H9 (cell line): ENCODE data around the gene IGF2R. TPM values are rescaled to one million over a fixed set of nuclear protein-coding genes. Genes with fewer than 3 reads are reported as not detected.

Experiments used
- DNase-seq: peaks from one replicate; pipeline ENCODE4 v3.0.0-alpha.2; 2017
- H2AFZ ChIP-seq: one replicate; pipeline ENCODE4 v1.6.1; 2013; ENCODE audit warnings: mild to moderate bottlenecking, low read length, control low read depth, moderate library complexity
- H2AK5ac ChIP-seq: 2 replicates; pipeline ENCODE4 v1.6.1; 2013; ENCODE audit warnings: low read length, control low read depth, mixed read lengths; ENCODE audit not compliant: insufficient read length
- H2BK120ac ChIP-seq: one replicate; pipeline ENCODE4 v1.6.1; 2013; ENCODE audit warnings: low read depth, mild to moderate bottlenecking, low read length, control low read depth, inconsistent platforms; ENCODE audit not compliant: poor library complexity, severe bottlenecking
- H2BK12ac ChIP-seq: 2 replicates; pipeline ENCODE4 v1.6.1; 2013; ENCODE audit warnings: low read length, control low read depth, mixed read lengths, low read depth; ENCODE audit not compliant: insufficient read length
- H2BK15ac ChIP-seq: 2 replicates; pipeline ENCODE4 v1.6.1; 2013; ENCODE audit warnings: low read depth, low read length, control low read depth
- H2BK20ac ChIP-seq: one replicate; pipeline ENCODE4 v1.6.1; 2013; ENCODE audit warnings: low read depth, mild to moderate bottlenecking, low read length, control low read depth, inconsistent platforms; ENCODE audit not compliant: poor library complexity, severe bottlenecking
- H2BK5ac ChIP-seq: 2 replicates; pipeline ENCODE4 v1.6.1; 2013; ENCODE audit warnings: low read length, control low read depth, mixed read lengths; ENCODE audit not compliant: insufficient read length
- H3K14ac ChIP-seq: 2 replicates; pipeline ENCODE4 v1.6.1; 2013; ENCODE audit warnings: low read length, control low read depth; ENCODE audit not compliant: insufficient read depth
- H3K18ac ChIP-seq: 2 replicates; pipeline ENCODE4 v1.6.1; 2013; ENCODE audit warnings: low read depth, mild to moderate bottlenecking, mixed read lengths, low read length, control low read depth; ENCODE audit not compliant: insufficient read length
- H3K23ac ChIP-seq: 2 replicates; pipeline ENCODE4 v1.6.1; 2013; ENCODE audit warnings: low read length, control low read depth, mixed read lengths, low read depth; ENCODE audit not compliant: insufficient read length
- H3K23me2 ChIP-seq: 2 replicates; pipeline ENCODE4 v1.6.1; 2013; ENCODE audit warnings: low read depth, mild to moderate bottlenecking, mixed read lengths, low read length, control low read depth; ENCODE audit not compliant: insufficient read length, poor library complexity, severe bottlenecking
- H3K27ac ChIP-seq: 2 replicates; pipeline ENCODE4 v1.5.1; 2013; ENCODE audit warnings: low read length, control low read depth, mixed read lengths, low read depth; ENCODE audit not compliant: insufficient read length
- H3K27me3 ChIP-seq: 2 replicates; pipeline ENCODE4 v1.6.1; 2013; ENCODE audit warnings: low read length, control low read depth, inconsistent platforms; ENCODE audit not compliant: insufficient read depth
- H3K4ac ChIP-seq: 2 replicates; pipeline ENCODE4 v1.6.1; 2013; ENCODE audit warnings: low read depth, mild to moderate bottlenecking, control low read depth, inconsistent platforms, low read length, moderate library complexity
- H3K4me1 ChIP-seq: 2 replicates; pipeline ENCODE4 v1.6.1; 2013; ENCODE audit warnings: low read length, control low read depth, inconsistent platforms; ENCODE audit not compliant: insufficient read depth
- H3K4me2 ChIP-seq: 2 replicates; pipeline ENCODE4 v1.6.1; 2013; ENCODE audit warnings: low read length, control low read depth, mixed read lengths; ENCODE audit not compliant: insufficient read length, insufficient read depth
- H3K56ac ChIP-seq: 2 replicates; pipeline ENCODE4 v1.6.1; 2013; ENCODE audit warnings: low read depth, mild to moderate bottlenecking, mixed read lengths, low read length, control low read depth; ENCODE audit not compliant: insufficient read length
- H3K79me1 ChIP-seq: 2 replicates; pipeline ENCODE4 v1.6.1; 2013; ENCODE audit warnings: low read depth, mild to moderate bottlenecking, moderate library complexity, low read length, control low read depth, inconsistent platforms; ENCODE audit not compliant: insufficient read depth, poor library complexity, severe bottlenecking
- H3K79me2 ChIP-seq: 2 replicates; pipeline ENCODE4 v1.6.1; 2013; ENCODE audit warnings: low read length, control low read depth, inconsistent platforms; ENCODE audit not compliant: insufficient read depth
- H3K9ac ChIP-seq: 2 replicates; pipeline ENCODE4 v1.6.1; 2013; ENCODE audit warnings: low read length, control low read depth, mixed read lengths; ENCODE audit not compliant: insufficient read length; ENCODE audit errors: extremely low read depth
- H3K9me3 ChIP-seq: one replicate; pipeline ENCODE4 v1.6.1; 2013; ENCODE audit warnings: low read depth, low read length, inconsistent platforms; ENCODE audit not compliant: control insufficient read depth
- H3T11ph ChIP-seq: one replicate; pipeline ENCODE4 v1.6.1; 2013; ENCODE audit warnings: mild to moderate bottlenecking, low read length, control low read depth, inconsistent platforms
- H4K20me1 ChIP-seq: one replicate; pipeline ENCODE4 v1.6.1; 2013; ENCODE audit not compliant: control insufficient read depth, insufficient read length, insufficient read depth
- H4K5ac ChIP-seq: 2 replicates; pipeline ENCODE4 v1.6.1; 2013; ENCODE audit warnings: low read depth, mild to moderate bottlenecking, mixed read lengths, low read length, control low read depth; ENCODE audit not compliant: insufficient read length
- H4K8ac ChIP-seq: replicated peaks from 2 replicates; pipeline ENCODE4 v1.6.1; 2013; ENCODE audit warnings: low read length, control low read depth, mixed read lengths, low read depth; ENCODE audit not compliant: insufficient read length
- H4K91ac ChIP-seq: 2 replicates; pipeline ENCODE4 v1.6.1; 2013; ENCODE audit warnings: low read depth, mild to moderate bottlenecking, moderate library complexity, mixed read lengths, low read length, control low read depth; ENCODE audit not compliant: insufficient read length
- H3K27ac Mint-ChIP-seq, 3 experiments: 2 replicates in 2 of 3; 3 replicates in 1 of 3; pipeline ENCODE4 v1.8.0; 2020 to 2021; ENCODE audit warnings: mixed read lengths in 3 of 3, mild to moderate bottlenecking in 1 of 3, moderate library complexity in 1 of 3
- H3K27me3 Mint-ChIP-seq: 2 replicates; pipeline ENCODE4 v1.8.0; 2021; ENCODE audit warnings: low read depth, mild to moderate bottlenecking, moderate library complexity, mixed read lengths
- H3K36me3 Mint-ChIP-seq, 3 experiments: 2 replicates in 2 of 3; 3 replicates in 1 of 3; pipeline ENCODE4 v1.8.0; 2020 to 2021; ENCODE audit warnings: low read depth in 3 of 3, mixed read lengths in 3 of 3; ENCODE audit not compliant: insufficient read depth in 1 of 3
- H3K4me1 Mint-ChIP-seq, 2 experiments: 2 replicates each; pipeline ENCODE4 v1.8.0; 2020; ENCODE audit warnings: mixed read lengths in 2 of 2
- H3K4me3 Mint-ChIP-seq, 2 experiments: 2 replicates in 1 of 2; 3 replicates in 1 of 2; pipeline ENCODE4 v1.8.0; 2020 to 2021; ENCODE audit warnings: mild to moderate bottlenecking in 2 of 2, mixed read lengths in 2 of 2, moderate library complexity in 1 of 2
- H3K9me3 Mint-ChIP-seq, 2 experiments: 2 replicates in 1 of 2; 3 replicates in 1 of 2; pipeline ENCODE4 v1.8.0; 2020; ENCODE audit warnings: mild to moderate bottlenecking in 2 of 2, mixed read lengths in 2 of 2, moderate library complexity in 1 of 2
- WGBS: extraction: QIAGEN DNeasy Blood & Tissue Kit; methylation state at CpG from one replicate; pipeline ENCODE4 v1.1.7; 2013; ENCODE audit warnings: missing lambda C conversion rate, low lambda C conversion rate, mixed read lengths; ENCODE audit not compliant: insufficient read length; ENCODE audit errors: extremely low coverage; 5-methylcytosine and 5-hydroxymethylcytosine counted together
- total RNA-seq: library from RNA; stranded (reverse); gene quantifications from 2 replicates; pipeline ENCODE4 v1.2.1, GENCODE V29; 2021
- TF ChIP-seq, protein P1 (sequence below): fragments of 200-600 bp; sonication (generic); conservative IDR thresholded peaks from 3 replicates; pipeline ENCODE4 v1.8.0; 2021; ENCODE audit warnings: antibody characterized with exemption, mild to moderate bottlenecking

Gene IGF2R
- total RNA-seq, 1 experiment from 2014 or later = 66.7 TPM

DNA sequence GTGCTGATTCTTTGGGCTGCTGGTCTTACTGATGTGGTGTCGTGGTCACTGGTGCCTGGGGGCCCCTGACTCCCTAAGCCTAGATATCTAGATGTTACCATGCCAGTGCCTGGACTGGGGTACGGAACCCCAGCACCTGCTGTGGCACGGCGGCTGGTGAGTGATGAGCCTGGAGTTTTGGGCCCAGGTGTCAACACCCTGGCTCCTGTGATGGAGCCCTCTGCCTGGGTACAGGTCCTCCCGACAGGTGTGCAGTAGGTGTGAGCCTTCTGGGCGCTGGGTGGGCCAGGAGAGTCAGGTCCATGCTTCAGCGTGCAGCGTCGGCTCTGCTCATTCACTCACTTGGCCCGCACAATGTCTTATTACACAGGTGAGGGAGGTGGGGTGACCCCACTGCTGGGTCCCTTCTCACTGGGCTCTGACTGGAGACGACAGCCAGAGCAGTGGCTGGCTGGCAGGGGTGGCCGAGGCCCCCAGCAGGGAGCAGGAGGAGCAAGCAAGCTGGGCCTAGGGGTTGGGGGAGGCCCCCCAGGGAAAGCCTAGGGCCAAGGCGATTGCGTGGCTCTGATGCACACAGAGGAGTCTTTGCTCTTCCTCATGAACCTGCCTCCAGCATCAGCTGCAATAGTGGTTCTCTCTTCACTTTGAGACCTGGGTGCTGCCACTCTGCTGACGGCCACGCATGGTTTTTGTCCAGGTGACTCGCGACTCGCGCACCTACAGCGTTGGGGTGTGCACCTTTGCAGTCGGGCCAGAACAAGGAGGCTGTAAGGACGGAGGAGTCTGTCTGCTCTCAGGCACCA, 110.2 kb downstream of the IGF2R start:
- no peak overlapping the region for H3T11ph ChIP-seq
- no peak overlapping the region for H3K4me3 Mint-ChIP-seq
- no peak overlapping the region for H3K14ac ChIP-seq
- H3K27me3 ChIP-seq = no peaks in the 10 kb centered on the region
- H3K4ac ChIP-seq = no peak overlapping the region
- no peak overlapping the region for H3K18ac ChIP-seq
- no peaks in the 10 kb centered on the region for H3K79me2 ChIP-seq
- H3K23me2 ChIP-seq = no peaks in the 10 kb centered on the region
- no peaks in the 10 kb centered on the region for H3K4me1 ChIP-seq
- no peak overlapping the region for H3K4me2 ChIP-seq
- no peaks in the 10 kb centered on the region for H3K27me3 Mint-ChIP-seq
- no peak overlapping the region; a peak in 1 of 7 replicates for H3K27ac Mint-ChIP-seq
- H3K79me1 ChIP-seq = no peaks in the 10 kb centered on the region
- no peak overlapping the region for H3K9ac ChIP-seq
- no peak overlapping the region for H2BK20ac ChIP-seq
- H2AK5ac ChIP-seq = no peak overlapping the region
- peaks cover 69 to 90% (median 83%) of the 10 kb centered on the region in 3 experiments for H3K36me3 Mint-ChIP-seq
- no peak overlapping the region for H3K23ac ChIP-seq
- TF ChIP-seq, protein P1, sequence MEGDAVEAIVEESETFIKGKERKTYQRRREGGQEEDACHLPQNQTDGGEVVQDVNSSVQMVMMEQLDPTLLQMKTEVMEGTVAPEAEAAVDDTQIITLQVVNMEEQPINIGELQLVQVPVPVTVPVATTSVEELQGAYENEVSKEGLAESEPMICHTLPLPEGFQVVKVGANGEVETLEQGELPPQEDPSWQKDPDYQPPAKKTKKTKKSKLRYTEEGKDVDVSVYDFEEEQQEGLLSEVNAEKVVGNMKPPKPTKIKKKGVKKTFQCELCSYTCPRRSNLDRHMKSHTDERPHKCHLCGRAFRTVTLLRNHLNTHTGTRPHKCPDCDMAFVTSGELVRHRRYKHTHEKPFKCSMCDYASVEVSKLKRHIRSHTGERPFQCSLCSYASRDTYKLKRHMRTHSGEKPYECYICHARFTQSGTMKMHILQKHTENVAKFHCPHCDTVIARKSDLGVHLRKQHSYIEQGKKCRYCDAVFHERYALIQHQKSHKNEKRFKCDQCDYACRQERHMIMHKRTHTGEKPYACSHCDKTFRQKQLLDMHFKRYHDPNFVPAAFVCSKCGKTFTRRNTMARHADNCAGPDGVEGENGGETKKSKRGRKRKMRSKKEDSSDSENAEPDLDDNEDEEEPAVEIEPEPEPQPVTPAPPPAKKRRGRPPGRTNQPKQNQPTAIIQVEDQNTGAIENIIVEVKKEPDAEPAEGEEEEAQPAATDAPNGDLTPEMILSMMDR = no peak
- no peak overlapping the region for H2BK15ac ChIP-seq
- no CpG with 5 or more reads among the region's 23 CpGs for WGBS
- no peak overlapping the region for H2AFZ ChIP-seq
- peaks cover 5 to 8% of the 10 kb centered on the region in 2 experiments for H3K9me3 Mint-ChIP-seq
- H4K8ac ChIP-seq = no peak overlapping the region
- H2BK120ac ChIP-seq = no peak overlapping the region
- H4K91ac ChIP-seq = no peak overlapping the region
- no peak overlapping the region for H3K56ac ChIP-seq
- H4K20me1 ChIP-seq = no peaks in the 10 kb centered on the region
- peaks cover 2 to 3% of the 10 kb centered on the region in 2 experiments; a peak in 2 of 4 replicates for H3K4me1 Mint-ChIP-seq
- no peak for DNase-seq
- no peak overlapping the region for H4K5ac ChIP-seq
- H2BK5ac ChIP-seq = no peak overlapping the region
- H2BK12ac ChIP-seq = no peak overlapping the region
- H3K9me3 ChIP-seq = peaks cover 9% of the 10 kb centered on the region
- H3K27ac ChIP-seq = no peak overlapping the region
